IMR-90 (cell line): Measurements from ENCODE around the gene RGS5. TPM values are rescaled to one million over a fixed set of nuclear protein-coding genes. Genes with fewer than 3 reads are reported as not detected.

Experiments used
- ATAC-seq: fragments of 200-7000 bp; cut with Tn5 transposase; 2 replicates; pipeline ENCODE4 v1.9.1; 2020; ENCODE audit warnings: low read depth, mild to moderate bottlenecking, moderate library complexity
- BruUV-seq: library from RNA; stranded (reverse); fragments of 400-500 nt; replicated peaks from 2 replicates; lab custom pipeline; 2021; lab: Mats Ljungman, UMichigan
- CTCF ChIA-PET: fragments of 300-600 bp; formaldehyde crosslinking; extraction: SDS; loops from one replicate; lab custom pipeline; 2021; ENCODE audit warnings: antibody characterized with exemption; lab: Yijun Ruan, JAX
- POLR2A ChIA-PET: fragments of 300-600 bp; sonication (Branson Sonifier 250); formaldehyde crosslinking; loops from one replicate; lab custom pipeline; 2022; ENCODE audit warnings: antibody characterized with exemption; ENCODE audit not compliant: unreplicated experiment; lab: Charles Lee
- DNase-seq: peaks from one replicate; pipeline ENCODE4 v3.0.0; 2013
- H2AFZ ChIP-seq: replicated peaks from 2 replicates; pipeline ENCODE3; 2013; ENCODE audit warnings: low read length, mild to moderate bottlenecking; ENCODE audit not compliant: poor library complexity
- H2AK5ac ChIP-seq: 2 replicates; pipeline ENCODE4 v1.6.1; 2013; ENCODE audit warnings: low read depth, low read length, inconsistent platforms
- H2AK9ac ChIP-seq: replicated peaks from 2 replicates; pipeline ENCODE3; 2013; ENCODE audit warnings: mild to moderate bottlenecking, low read depth, low read length, moderate library complexity; ENCODE audit not compliant: poor library complexity
- H2BK120ac ChIP-seq: 2 replicates; pipeline ENCODE4 v1.6.1; 2013; ENCODE audit warnings: low read depth, low read length, inconsistent platforms
- H2BK15ac ChIP-seq: 3 replicates; pipeline ENCODE4 v1.6.1; 2013; ENCODE audit warnings: low read depth, low read length, inconsistent platforms
- H2BK20ac ChIP-seq: 2 replicates; pipeline ENCODE4 v1.6.1; 2013; ENCODE audit warnings: low read depth, mild to moderate bottlenecking, inconsistent platforms, low read length, moderate library complexity
- H2BK5ac ChIP-seq: 2 replicates; pipeline ENCODE4 v1.6.1; 2013; ENCODE audit warnings: mild to moderate bottlenecking, low read depth, low read length, inconsistent platforms; ENCODE audit not compliant: poor library complexity, severe bottlenecking
- H3K14ac ChIP-seq: replicated peaks from 2 replicates; pipeline ENCODE4 v1.6.1; 2013; ENCODE audit warnings: low read depth, low read length, inconsistent platforms
- H3K18ac ChIP-seq: 2 replicates; pipeline ENCODE4 v1.6.1; 2013; ENCODE audit warnings: low read depth, low read length, control low read depth
- H3K23ac ChIP-seq: 2 replicates; pipeline ENCODE4 v1.6.1; 2013; ENCODE audit warnings: low read depth, low read length, inconsistent platforms
- H3K27ac ChIP-seq: 2 replicates; pipeline ENCODE4 v1.5.1; 2013; ENCODE audit warnings: mild to moderate bottlenecking, control low read depth, low read length; ENCODE audit not compliant: insufficient read depth
- H3K27me3 ChIP-seq: 2 replicates; pipeline ENCODE4 v1.6.1; 2013; ENCODE audit warnings: low read length; ENCODE audit not compliant: control insufficient read depth, insufficient read depth
- H3K36me3 ChIP-seq: 2 replicates; pipeline ENCODE4 v1.6.1; 2013; ENCODE audit warnings: low read length, mixed read lengths; ENCODE audit not compliant: control insufficient read depth, insufficient read depth
- H3K4ac ChIP-seq: 2 replicates; pipeline ENCODE4 v1.6.1; 2013; ENCODE audit warnings: low read depth, low read length, inconsistent platforms
- H3K4me1 ChIP-seq: 2 replicates; pipeline ENCODE4 v1.6.1; 2013; ENCODE audit warnings: low read length, mixed read lengths; ENCODE audit not compliant: control insufficient read depth, insufficient read depth
- H3K4me2 ChIP-seq: 2 replicates; pipeline ENCODE4 v1.6.1; 2013; ENCODE audit warnings: low read depth, mild to moderate bottlenecking, control low read depth, low read length, moderate library complexity
- H3K4me3 ChIP-seq: 2 replicates; pipeline ENCODE4 v1.5.1; 2013; ENCODE audit warnings: low read depth, mild to moderate bottlenecking, control low read depth, low read length, moderate library complexity; ENCODE audit not compliant: insufficient read depth
- H3K56ac ChIP-seq: 2 replicates; pipeline ENCODE4 v1.6.1; 2013; ENCODE audit warnings: low read length, inconsistent platforms; ENCODE audit not compliant: insufficient read depth; ENCODE audit errors: extremely low read depth
- H3K79me1 ChIP-seq, 2 experiments: 2 replicates each; pipeline ENCODE4 v1.6.1; 2013; ENCODE audit warnings: low read length in 2 of 2, inconsistent platforms in 1 of 2, low read depth in 1 of 2
- H3K9ac ChIP-seq: 2 replicates; pipeline ENCODE4 v1.6.1; 2013; ENCODE audit warnings: low read depth, low read length, control low read depth
- H3K9me1 ChIP-seq: 2 replicates; pipeline ENCODE4 v1.6.1; 2013; ENCODE audit warnings: low read length, inconsistent platforms; ENCODE audit not compliant: insufficient read depth
- H3K9me3 ChIP-seq: 2 replicates; pipeline ENCODE4 v1.6.1; 2013; ENCODE audit warnings: low read length; ENCODE audit not compliant: control insufficient read depth, insufficient read depth
- H4K20me1 ChIP-seq: 2 replicates; pipeline ENCODE4 v1.6.1; 2013; ENCODE audit warnings: low read length, inconsistent platforms; ENCODE audit not compliant: insufficient read depth
- H4K5ac ChIP-seq: 2 replicates; pipeline ENCODE4 v1.6.1; 2013; ENCODE audit warnings: mild to moderate bottlenecking, low read depth, low read length, control low read depth
- H4K8ac ChIP-seq, 2 experiments: 2 replicates each; pipeline ENCODE4 v1.6.1; 2013; ENCODE audit warnings: low read depth in 2 of 2, low read length in 2 of 2, control low read depth in 1 of 2, inconsistent platforms in 1 of 2
- H4K91ac ChIP-seq: 2 replicates; pipeline ENCODE4 v1.6.1; 2013; ENCODE audit warnings: low read depth, low read length, inconsistent platforms; ENCODE audit not compliant: insufficient read depth
- MAZ ChIP-seq: IDR thresholded peaks from 2 replicates; pipeline ENCODE4 v1.6.1; 2012; ENCODE audit warnings: low read depth, mild to moderate bottlenecking, low read length, improper control_type of control experiment, moderate library complexity, borderline replicate concordance
- MXI1 ChIP-seq: IDR thresholded peaks from 2 replicates; pipeline ENCODE4 v1.6.1; 2012; ENCODE audit warnings: low read depth, mild to moderate bottlenecking, low read length, moderate library complexity, borderline replicate concordance
- SMC3 ChIP-seq: fragments of 150-350 bp; IDR thresholded peaks from 2 replicates; pipeline ENCODE4 v1.6.1; 2016; ENCODE audit warnings: low read depth, mild to moderate bottlenecking, antibody characterized with exemption, low read length, moderate library complexity
- WGBS, 2 experiments: methylation state at CpG; one replicate each; pipeline versions ENCODE4 v1.1.5 to v1.1.7; 2013; ENCODE audit warnings: missing lambda C conversion rate in 2 of 2; ENCODE audit not compliant: insufficient read length in 1 of 2; ENCODE audit errors: extremely low coverage in 2 of 2; 5-methylcytosine and 5-hydroxymethylcytosine counted together
- dilution Hi-C: fragments of 300-500 bp; cut with HindIII; formaldehyde crosslinking; loops from one replicate; pipeline ENCODE4 v1.14.3; 2018; ENCODE audit warnings: low sequenced_read_pairs; ENCODE audit not compliant: unreplicated experiment
- in situ Hi-C: fragments of 300-500 bp; cut with MboI; formaldehyde crosslinking; loops from 3 replicates; pipeline ENCODE4 v1.14.3; 2019; ENCODE audit warnings: low sequenced_read_pairs, inconsistent platforms, mixed read lengths
- intact Hi-C: fragments of 100-400 bp; cut with micrococcal nuclease; formaldehyde crosslinking; loops from 2 replicates; pipeline ENCODE4 v1.10.0; 2022
- polyA plus RNA-seq, 3 experiments: library from polyadenylated mRNA; depleted of rRNA; stranded (reverse); fragments of >200 nt; gene quantifications; 2 replicates each; pipeline ENCODE4 v1.2.3, GENCODE V29; 2012; ENCODE audit warnings: low replicate concordance in 1 of 3
- total RNA-seq: library from RNA; depleted of rRNA; stranded (reverse); fragments of >200 nt; gene quantifications from 2 replicates; pipeline ENCODE4 v1.2.3, GENCODE V29; 2012; rRNA removed

The RGS5 gene
- total and polyA plus RNA-seq, 2 of the 4 experiments (the other 2 are of a cell fraction) = 21.4 to 40.0 TPM

- no CpG with 5 or more reads among the region's 4 CpGs for WGBS, 2 experiments
- TF ChIP-seq SMC3 (no peak), MAZ (no peak), MXI1 (no peak)
- Histone ChIP-seq H2AFZ (peak overlapping the region; percentile 51), H2BK5ac (no peak overlapping the region), H3K79me1 (no peaks in the 10 kb centered on the region), H2BK20ac (no peak overlapping the region), H4K91ac (no peak overlapping the region), H3K14ac (no peak overlapping the region), H3K36me3 (no peaks in the 10 kb centered on the region), H3K4ac (no peak overlapping the region), H3K9me3 (no peaks in the 10 kb centered on the region), H3K27me3 (no peaks in the 10 kb centered on the region), H3K4me2 (no peak overlapping the region), H4K8ac (no peak overlapping the region), H2AK9ac (no peak overlapping the region), H3K27ac (no peak overlapping the region), H3K4me1 (peaks cover 1% of the 10 kb centered on the region; the same call in 1 of the 2 replicates), H3K23ac (no peak overlapping the region), H4K5ac (no peak overlapping the region), H2BK120ac (no peak overlapping the region), H3K9ac (no peak overlapping the region), H4K20me1 (no peaks in the 10 kb centered on the region), H3K18ac (no peak overlapping the region), H3K4me3 (no peak overlapping the region), H2AK5ac (peak overlapping the region; percentile 59; the same call in 1 of the 2 replicates), H3K56ac (no peak overlapping the region), H2BK15ac (no peak overlapping the region), H3K9me1 (no peaks in the 10 kb centered on the region)
- CTCF ChIA-PET = no interaction called here
- BruUV-seq = no TSS peak
- dilution Hi-C loops (no loop called here), in situ Hi-C loops (no loop called here), intact Hi-C loops (no loop called here)
- POLR2A ChIA-PET = no interaction called here
- no peak for ATAC-seq
- no peak for DNase-seq
Observed at GRCh38 chr1:163093169-163093568, 109.5 kb downstream of the RGS5 start.

Other genes starting within 250 kb of the RGS5 start
- 538 and 635 TPM in 2 replicates for gene RGS4, start 133.6 kb downstream of the RGS5 start, total RNA-seq
- 201 and 202 TPM in 2 replicates for gene RGS4, start 133.6 kb downstream of the RGS5 start, polyA plus RNA-seq (2012; rRNA removed)
- 18.5 and 23.6 TPM in 2 replicates for gene NUF2, start 119.0 kb upstream of the RGS5 start, total RNA-seq
- gene NUF2, start 119.0 kb upstream of the RGS5 start, polyA plus RNA-seq (2012; rRNA removed) = 10.5 and 13.0 TPM in 2 replicates